ENCODE results near the gene SNAI3.

SNAI3 gene

DNA sequence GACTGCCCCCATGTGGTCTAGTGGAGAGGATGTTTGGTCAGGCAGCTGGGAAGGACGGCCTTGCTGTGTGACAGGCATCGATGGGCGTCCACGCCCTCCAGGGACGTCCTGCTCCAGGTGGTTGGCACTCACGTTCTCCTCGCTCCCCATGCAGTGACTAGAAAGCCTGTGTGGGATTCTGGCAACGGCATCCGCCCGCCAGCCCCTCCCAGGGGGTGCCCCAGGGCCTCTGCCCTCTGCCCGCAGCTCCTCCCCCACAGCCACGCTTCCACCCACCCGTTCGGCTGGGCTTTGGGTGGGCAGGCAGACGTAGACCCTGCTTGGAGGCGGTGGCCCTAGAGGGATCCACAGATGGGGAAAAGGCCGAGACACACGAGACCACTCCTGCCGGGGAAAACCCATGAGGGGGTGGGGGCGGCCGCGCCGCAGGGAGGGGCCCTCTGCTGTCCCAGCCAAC, 52.6 kb downstream of the SNAI3 start:
- H3K4me3 ChIP-seq (ENCODE audit: low read depth, low read length), result peak overlapping the region; percentile 48

GRCh38 chr16:88632587-88632930, 53.7 kb downstream of the SNAI3 start:
- TF ChIP-seq, protein P1, sequence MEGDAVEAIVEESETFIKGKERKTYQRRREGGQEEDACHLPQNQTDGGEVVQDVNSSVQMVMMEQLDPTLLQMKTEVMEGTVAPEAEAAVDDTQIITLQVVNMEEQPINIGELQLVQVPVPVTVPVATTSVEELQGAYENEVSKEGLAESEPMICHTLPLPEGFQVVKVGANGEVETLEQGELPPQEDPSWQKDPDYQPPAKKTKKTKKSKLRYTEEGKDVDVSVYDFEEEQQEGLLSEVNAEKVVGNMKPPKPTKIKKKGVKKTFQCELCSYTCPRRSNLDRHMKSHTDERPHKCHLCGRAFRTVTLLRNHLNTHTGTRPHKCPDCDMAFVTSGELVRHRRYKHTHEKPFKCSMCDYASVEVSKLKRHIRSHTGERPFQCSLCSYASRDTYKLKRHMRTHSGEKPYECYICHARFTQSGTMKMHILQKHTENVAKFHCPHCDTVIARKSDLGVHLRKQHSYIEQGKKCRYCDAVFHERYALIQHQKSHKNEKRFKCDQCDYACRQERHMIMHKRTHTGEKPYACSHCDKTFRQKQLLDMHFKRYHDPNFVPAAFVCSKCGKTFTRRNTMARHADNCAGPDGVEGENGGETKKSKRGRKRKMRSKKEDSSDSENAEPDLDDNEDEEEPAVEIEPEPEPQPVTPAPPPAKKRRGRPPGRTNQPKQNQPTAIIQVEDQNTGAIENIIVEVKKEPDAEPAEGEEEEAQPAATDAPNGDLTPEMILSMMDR (IDR thresholded peaks at IDR 0.05; ENCODE audit: insufficient read depth, low read depth, low read length, missing control alignments), result no peak

More for the DNA sequence above, 52.6 kb downstream of the SNAI3 start:
- TF ChIP-seq, protein P1 (IDR thresholded peaks at IDR 0.05; ENCODE audit: insufficient read depth, low read depth, low read length, missing control alignments), result peak; percentile 52
- peak; percentile 68 for DNase-seq (ENCODE audit: low read depth)

DNA sequence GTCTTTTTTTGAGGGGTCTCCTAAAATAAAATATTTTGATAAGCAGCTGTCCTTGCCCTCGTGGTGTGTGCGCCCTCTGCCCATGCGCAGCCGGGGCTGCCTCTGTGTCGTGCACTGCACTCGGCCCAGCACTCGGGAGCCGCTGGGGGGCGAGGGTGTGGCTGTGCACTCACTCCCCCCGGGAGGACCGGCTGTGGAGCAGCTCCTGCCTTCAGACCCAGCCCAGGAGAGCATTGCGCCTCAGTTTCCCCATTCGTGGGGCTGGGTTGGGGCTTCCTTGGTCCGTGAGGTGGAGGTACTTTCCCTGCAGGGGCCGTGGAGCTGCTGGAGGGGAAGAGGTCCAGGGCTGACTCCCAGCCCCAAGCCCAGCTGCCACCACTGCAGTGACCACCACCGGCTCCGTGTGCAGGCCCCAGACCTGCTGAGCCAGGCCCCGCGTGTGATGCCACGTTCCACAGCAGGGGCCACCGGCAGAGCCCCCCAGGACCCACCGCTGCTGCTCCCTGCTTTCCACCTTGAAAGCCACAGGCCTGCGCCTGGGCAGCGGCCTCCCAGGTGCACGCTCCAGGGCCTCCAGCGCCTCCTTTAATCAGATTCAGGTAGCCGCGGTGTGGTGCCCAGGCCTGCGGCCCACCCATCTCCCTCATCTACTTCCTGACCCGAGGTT, 54.3 kb downstream of the SNAI3 start:
- TF ChIP-seq, protein P1 (IDR thresholded peaks at IDR 0.05; ENCODE audit: insufficient read depth, low read depth, low read length, missing control alignments), result no peak
- H3K4me3 ChIP-seq (ENCODE audit: low read depth, low read length), result no peak overlapping the region
- DNase-seq (ENCODE audit: low read depth), result no peak

More at GRCh38 chr16:88632587-88632930, 53.7 kb downstream of the SNAI3 start:
- H3K4me3 ChIP-seq (ENCODE audit: low read depth, low read length), result no peak overlapping the region
- no peak for DNase-seq (ENCODE audit: low read depth)

GRCh38 chr16:88631384-88631783, 54.9 kb downstream of the SNAI3 start:
- H3K4me3 ChIP-seq (ENCODE audit: low read depth, low read length), result no peak overlapping the region
- TF ChIP-seq, protein P1 (IDR thresholded peaks at IDR 0.05; ENCODE audit: insufficient read depth, low read depth, low read length, missing control alignments), result no peak
- DNase-seq (ENCODE audit: low read depth), result no peak

DNA sequence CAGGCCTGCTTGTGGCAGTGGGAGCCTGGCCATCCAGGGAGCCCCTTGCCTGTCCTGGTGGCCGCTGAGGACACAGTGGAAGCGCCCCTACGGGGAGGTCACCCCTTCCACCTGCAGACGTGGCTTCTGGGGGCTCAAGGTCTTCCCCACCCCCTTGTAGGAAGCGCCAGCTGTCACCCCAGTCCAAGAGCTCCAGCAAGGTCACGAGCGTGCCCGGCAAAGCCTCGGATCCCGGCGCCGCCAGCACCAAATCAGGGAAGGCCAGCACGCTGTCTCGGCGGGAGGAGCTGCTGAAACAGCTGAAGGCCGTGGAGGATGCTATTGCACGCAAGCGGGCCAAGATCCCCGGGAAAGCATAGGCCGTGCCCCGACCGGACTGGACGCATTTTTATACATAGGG, 55.4 kb downstream of the SNAI3 start:
- DNase-seq (ENCODE audit: low read depth), result no peak
- no peak overlapping the region for H3K4me3 ChIP-seq (ENCODE audit: low read depth, low read length)
- TF ChIP-seq, protein P1 (IDR thresholded peaks at IDR 0.05; ENCODE audit: insufficient read depth, low read depth, low read length, missing control alignments), result no peak

GRCh38 chr16:88630433-88630832, 55.9 kb downstream of the SNAI3 start:
- no peak overlapping the region for H3K4me3 ChIP-seq (ENCODE audit: low read depth, low read length)
- DNase-seq (ENCODE audit: low read depth), result no peak
- TF ChIP-seq, protein P1 (IDR thresholded peaks at IDR 0.05; ENCODE audit: insufficient read depth, low read depth, low read length, missing control alignments), result no peak

GRCh38 chr16:88629835-88630234, 56.5 kb downstream of the SNAI3 start:
- no peak for DNase-seq (ENCODE audit: low read depth)
- TF ChIP-seq, protein P1 (IDR thresholded peaks at IDR 0.05; ENCODE audit: insufficient read depth, low read depth, low read length, missing control alignments), result no peak
- no peak overlapping the region for H3K4me3 ChIP-seq (ENCODE audit: low read depth, low read length)
